ENCODE results near the gene EMC10. TPM values are rescaled to one million over a fixed set of nuclear protein-coding genes. Genes with fewer than 3 reads are reported as not detected.

The EMC10 gene
- total RNA-seq, 1 experiment from 2014 or later: 66.7 TPM

- no peak overlapping the region for H3K27ac ChIP-seq (ENCODE audit: low read length)
- ATAC-seq: peak; percentile 57
- no TSS peak for BruUV-seq (replicated peaks)
- ChIA-PET POLR2A (no interaction called here), CTCF (no interaction called here)
- no peaks in the 10 kb centered on the region for H3K27me3 ChIP-seq (ENCODE audit: control insufficient read depth, insufficient read depth, low read length)
- TF ChIP-seq, protein P1, sequence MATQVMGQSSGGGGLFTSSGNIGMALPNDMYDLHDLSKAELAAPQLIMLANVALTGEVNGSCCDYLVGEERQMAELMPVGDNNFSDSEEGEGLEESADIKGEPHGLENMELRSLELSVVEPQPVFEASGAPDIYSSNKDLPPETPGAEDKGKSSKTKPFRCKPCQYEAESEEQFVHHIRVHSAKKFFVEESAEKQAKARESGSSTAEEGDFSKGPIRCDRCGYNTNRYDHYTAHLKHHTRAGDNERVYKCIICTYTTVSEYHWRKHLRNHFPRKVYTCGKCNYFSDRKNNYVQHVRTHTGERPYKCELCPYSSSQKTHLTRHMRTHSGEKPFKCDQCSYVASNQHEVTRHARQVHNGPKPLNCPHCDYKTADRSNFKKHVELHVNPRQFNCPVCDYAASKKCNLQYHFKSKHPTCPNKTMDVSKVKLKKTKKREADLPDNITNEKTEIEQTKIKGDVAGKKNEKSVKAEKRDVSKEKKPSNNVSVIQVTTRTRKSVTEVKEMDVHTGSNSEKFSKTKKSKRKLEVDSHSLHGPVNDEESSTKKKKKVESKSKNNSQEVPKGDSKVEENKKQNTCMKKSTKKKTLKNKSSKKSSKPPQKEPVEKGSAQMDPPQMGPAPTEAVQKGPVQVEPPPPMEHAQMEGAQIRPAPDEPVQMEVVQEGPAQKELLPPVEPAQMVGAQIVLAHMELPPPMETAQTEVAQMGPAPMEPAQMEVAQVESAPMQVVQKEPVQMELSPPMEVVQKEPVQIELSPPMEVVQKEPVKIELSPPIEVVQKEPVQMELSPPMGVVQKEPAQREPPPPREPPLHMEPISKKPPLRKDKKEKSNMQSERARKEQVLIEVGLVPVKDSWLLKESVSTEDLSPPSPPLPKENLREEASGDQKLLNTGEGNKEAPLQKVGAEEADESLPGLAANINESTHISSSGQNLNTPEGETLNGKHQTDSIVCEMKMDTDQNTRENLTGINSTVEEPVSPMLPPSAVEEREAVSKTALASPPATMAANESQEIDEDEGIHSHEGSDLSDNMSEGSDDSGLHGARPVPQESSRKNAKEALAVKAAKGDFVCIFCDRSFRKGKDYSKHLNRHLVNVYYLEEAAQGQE (IDR thresholded peaks at IDR 0.05; ENCODE audit: insufficient read depth in 1 of 2, low read depth in 2 of 2, low read length in 1 of 2): no peak
- TF ChIP-seq SIN3A (IDR thresholded peaks at IDR 0.05; ENCODE audit: borderline replicate concordance, insufficient read depth, low read depth, low read length) (no peak), TCF7L2 (IDR thresholded peaks at IDR 0.05; ENCODE audit: low read depth, low read length) (no peak)
- TF ChIP-seq, protein P2, sequence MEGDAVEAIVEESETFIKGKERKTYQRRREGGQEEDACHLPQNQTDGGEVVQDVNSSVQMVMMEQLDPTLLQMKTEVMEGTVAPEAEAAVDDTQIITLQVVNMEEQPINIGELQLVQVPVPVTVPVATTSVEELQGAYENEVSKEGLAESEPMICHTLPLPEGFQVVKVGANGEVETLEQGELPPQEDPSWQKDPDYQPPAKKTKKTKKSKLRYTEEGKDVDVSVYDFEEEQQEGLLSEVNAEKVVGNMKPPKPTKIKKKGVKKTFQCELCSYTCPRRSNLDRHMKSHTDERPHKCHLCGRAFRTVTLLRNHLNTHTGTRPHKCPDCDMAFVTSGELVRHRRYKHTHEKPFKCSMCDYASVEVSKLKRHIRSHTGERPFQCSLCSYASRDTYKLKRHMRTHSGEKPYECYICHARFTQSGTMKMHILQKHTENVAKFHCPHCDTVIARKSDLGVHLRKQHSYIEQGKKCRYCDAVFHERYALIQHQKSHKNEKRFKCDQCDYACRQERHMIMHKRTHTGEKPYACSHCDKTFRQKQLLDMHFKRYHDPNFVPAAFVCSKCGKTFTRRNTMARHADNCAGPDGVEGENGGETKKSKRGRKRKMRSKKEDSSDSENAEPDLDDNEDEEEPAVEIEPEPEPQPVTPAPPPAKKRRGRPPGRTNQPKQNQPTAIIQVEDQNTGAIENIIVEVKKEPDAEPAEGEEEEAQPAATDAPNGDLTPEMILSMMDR (IDR thresholded peaks at IDR 0.05): no peak
- DNase-seq (ENCODE audit: low read depth, low spot score): no peak
- H3K4me1 ChIP-seq (ENCODE audit: control insufficient read depth, insufficient read depth, low read length): peaks cover 6% of the 10 kb centered on the region
- no peaks in the 10 kb centered on the region for H3K36me3 ChIP-seq (ENCODE audit: control insufficient read depth, insufficient read depth, low read length)
- H3K4me3 ChIP-seq (ENCODE audit: low read depth in 2 of 2, low read length in 2 of 2): no peak overlapping the region
- in situ Hi-C loops (cut with HindIII; ENCODE audit: low pct_unique_long_range_greater_than_20kb, low sequenced_read_pairs) (no loop called here), intact Hi-C loops (cut with micrococcal nuclease; ENCODE audit: unreplicated experiment) (no loop called here)
- no peaks in the 10 kb centered on the region for H3K9me3 ChIP-seq (ENCODE audit: control insufficient read depth, insufficient read depth, low read depth, low read length)
Measured at GRCh38 chr19:50500060-50500752, 23.9 kb downstream of the EMC10 start.

DNA sequence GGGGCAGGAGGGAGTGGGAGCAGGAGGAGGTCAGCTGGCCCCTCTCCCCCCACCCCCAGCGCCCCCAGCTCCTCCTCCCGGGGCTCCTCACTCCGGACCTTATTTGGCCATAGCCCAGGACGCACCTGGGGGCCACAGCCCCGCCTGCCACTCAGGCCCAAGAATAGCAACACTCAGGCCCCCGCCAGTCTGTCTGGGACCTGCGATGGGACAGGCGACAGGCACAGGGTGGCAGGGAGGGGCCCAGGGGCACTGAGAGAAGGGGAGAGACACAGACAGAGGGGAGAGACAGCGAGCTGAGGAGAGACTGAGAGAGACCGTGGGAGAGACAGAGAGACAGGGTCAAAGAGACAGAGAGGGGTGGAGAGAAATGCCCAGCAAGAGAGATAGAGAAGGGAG lies 24.4 kb downstream of the EMC10 start:
- intact Hi-C loops (cut with micrococcal nuclease; ENCODE audit: unreplicated experiment): no loop called here
- POLR2A ChIA-PET: interaction anchor here (0.5 kb wide), 1 partner anchor 56 kb away, joined by 5 read pairs; no protein-coding TSS in a partner anchor
- in situ Hi-C loops (cut with HindIII; ENCODE audit: low pct_unique_long_range_greater_than_20kb, low sequenced_read_pairs): no loop called here
- H3K4me1 ChIP-seq (ENCODE audit: control insufficient read depth, insufficient read depth, low read length): peaks cover 6% of the 10 kb centered on the region
- no peaks in the 10 kb centered on the region for H3K36me3 ChIP-seq (ENCODE audit: control insufficient read depth, insufficient read depth, low read length)
- TF ChIP-seq POLR2AphosphoS5 (IDR thresholded peaks at IDR 0.05; ENCODE audit: low read depth, low read length) (no peak), SIN3A (IDR thresholded peaks at IDR 0.05; ENCODE audit: borderline replicate concordance, insufficient read depth, low read depth, low read length) (no peak), TCF7L2 (IDR thresholded peaks at IDR 0.05; ENCODE audit: low read depth, low read length) (no peak)
- TF ChIP-seq, protein P1 (IDR thresholded peaks at IDR 0.05; ENCODE audit: insufficient read depth in 1 of 2, low read depth in 2 of 2, low read length in 1 of 2): no peak
- TF ChIP-seq, protein P2 (IDR thresholded peaks at IDR 0.05): no peak
- H3K9me3 ChIP-seq (ENCODE audit: control insufficient read depth, insufficient read depth, low read depth, low read length): no peaks in the 10 kb centered on the region
- CTCF ChIA-PET: no interaction called here
- no peak overlapping the region for H3K4me3 ChIP-seq (ENCODE audit: low read depth in 2 of 2, low read length in 2 of 2)
- ATAC-seq: peak; percentile 23
- no peaks in the 10 kb centered on the region for H3K27me3 ChIP-seq (ENCODE audit: control insufficient read depth, insufficient read depth, low read length)
- no peak for DNase-seq (ENCODE audit: low read depth, low spot score)
- BruUV-seq (replicated peaks): no TSS peak
- H3K27ac ChIP-seq (ENCODE audit: low read length): no peak overlapping the region
